Measurements from ENCODE around the gene SDC4. TPM values are rescaled to one million over a fixed set of nuclear protein-coding genes. Genes with fewer than 3 reads are reported as not detected.

SDC4 gene
- total RNA-seq, 1 donor from 2014 or later, result 24.6 TPM

- DNase-seq (ENCODE audit: low read depth, low spot score), result no peak
Measured at GRCh38 chr20:45343532-45344167, 4.6 kb downstream of the SDC4 start.

GRCh38 chr20:45342855-45343531, 5.2 kb downstream of the SDC4 start:
- DNase-seq (ENCODE audit: low read depth, low spot score), result no peak

GRCh38 chr20:45341939-45342854, 6.0 kb downstream of the SDC4 start:
- DNase-seq (ENCODE audit: low read depth, low spot score), result no peak

GRCh38 chr20:45341579-45341938, 6.7 kb downstream of the SDC4 start:
- no peak for DNase-seq (ENCODE audit: low read depth, low spot score)

GRCh38 chr20:45340951-45341350, 7.3 kb downstream of the SDC4 start:
- no peak for DNase-seq (ENCODE audit: low read depth, low spot score)

GRCh38 chr20:45340236-45340847, 7.9 kb downstream of the SDC4 start:
- no peak for DNase-seq (ENCODE audit: low read depth, low spot score)

- no peak for DNase-seq (ENCODE audit: low read depth, low spot score)
Measured at GRCh38 chr20:45339799-45340198, 8.4 kb downstream of the SDC4 start.

GRCh38 chr20:45339084-45339483, 9.1 kb downstream of the SDC4 start:
- no peak for DNase-seq (ENCODE audit: low read depth, low spot score)

- DNase-seq (ENCODE audit: low read depth, low spot score), result no peak
Measured at GRCh38 chr20:45338121-45339030, 9.8 kb downstream of the SDC4 start.

- no peak for DNase-seq (ENCODE audit: low read depth, low spot score)
Measured at GRCh38 chr20:45337367-45338120, 10.7 kb downstream of the SDC4 start.

- no peak for DNase-seq (ENCODE audit: low read depth, low spot score)
Measured at GRCh38 chr20:45336530-45337366, 11.5 kb downstream of the SDC4 start.

GRCh38 chr20:45330476-45330875, 17.7 kb downstream of the SDC4 start:
- no peak for DNase-seq (ENCODE audit: low read depth, low spot score)

GRCh38 chr20:45329497-45330319, 18.5 kb downstream of the SDC4 start:
- no peak for DNase-seq (ENCODE audit: low read depth, low spot score)

- DNase-seq (ENCODE audit: low read depth, low spot score), result no peak
Measured at GRCh38 chr20:45328451-45328850, 19.8 kb downstream of the SDC4 start.

GRCh38 chr20:45325371-45325770, 22.9 kb downstream of the SDC4 start:
- no peak for DNase-seq (ENCODE audit: low read depth, low spot score)

GRCh38 chr20:45323731-45324130, 24.5 kb downstream of the SDC4 start:
- no peak for DNase-seq (ENCODE audit: low read depth, low spot score)

- no peak for DNase-seq (ENCODE audit: low read depth, low spot score)
Measured at GRCh38 chr20:45322952-45323383, 25.3 kb downstream of the SDC4 start.

- no peak for DNase-seq (ENCODE audit: low read depth, low spot score)
Measured at GRCh38 chr20:45320948-45321595, 27.2 kb downstream of the SDC4 start.

All from pulmonary artery endothelial cell (primary cell).